ENCODE data around the gene CD59. TPM values are rescaled to one million over a fixed set of nuclear protein-coding genes. Genes with fewer than 3 reads are reported as not detected.

The CD59 gene
- total RNA-seq, 2 donors from 2014 or later: 368 to 529 TPM

- H3K9me3 ChIP-seq: no peaks in the 10 kb centered on the region
- TF ChIP-seq, protein P1, sequence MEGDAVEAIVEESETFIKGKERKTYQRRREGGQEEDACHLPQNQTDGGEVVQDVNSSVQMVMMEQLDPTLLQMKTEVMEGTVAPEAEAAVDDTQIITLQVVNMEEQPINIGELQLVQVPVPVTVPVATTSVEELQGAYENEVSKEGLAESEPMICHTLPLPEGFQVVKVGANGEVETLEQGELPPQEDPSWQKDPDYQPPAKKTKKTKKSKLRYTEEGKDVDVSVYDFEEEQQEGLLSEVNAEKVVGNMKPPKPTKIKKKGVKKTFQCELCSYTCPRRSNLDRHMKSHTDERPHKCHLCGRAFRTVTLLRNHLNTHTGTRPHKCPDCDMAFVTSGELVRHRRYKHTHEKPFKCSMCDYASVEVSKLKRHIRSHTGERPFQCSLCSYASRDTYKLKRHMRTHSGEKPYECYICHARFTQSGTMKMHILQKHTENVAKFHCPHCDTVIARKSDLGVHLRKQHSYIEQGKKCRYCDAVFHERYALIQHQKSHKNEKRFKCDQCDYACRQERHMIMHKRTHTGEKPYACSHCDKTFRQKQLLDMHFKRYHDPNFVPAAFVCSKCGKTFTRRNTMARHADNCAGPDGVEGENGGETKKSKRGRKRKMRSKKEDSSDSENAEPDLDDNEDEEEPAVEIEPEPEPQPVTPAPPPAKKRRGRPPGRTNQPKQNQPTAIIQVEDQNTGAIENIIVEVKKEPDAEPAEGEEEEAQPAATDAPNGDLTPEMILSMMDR (IDR thresholded peaks at IDR 0.05): no peak
- peaks cover 12 to 41% of the 10 kb centered on the region in 2 donors for H3K4me1 ChIP-seq (ENCODE audit: control insufficient read depth in 1 of 2, low read depth in 2 of 2)
- H3K36me3 ChIP-seq: no peaks in the 10 kb centered on the region
- H3K27me3 ChIP-seq (replicated peaks; ENCODE audit: insufficient read depth): no peaks in the 10 kb centered on the region
- H3K27ac ChIP-seq: no peak overlapping the region
- H3K4me3 ChIP-seq: no peak overlapping the region
- DNase-seq (ENCODE audit: low spot score): no peak
- no peak for ATAC-seq (ENCODE audit: insufficient number of reproducible peaks, low FRiP score, low read depth)
These were observed 39.8 kb downstream of the CD59 start for GRCh38 chr11:33696411-33696810.

DNA sequence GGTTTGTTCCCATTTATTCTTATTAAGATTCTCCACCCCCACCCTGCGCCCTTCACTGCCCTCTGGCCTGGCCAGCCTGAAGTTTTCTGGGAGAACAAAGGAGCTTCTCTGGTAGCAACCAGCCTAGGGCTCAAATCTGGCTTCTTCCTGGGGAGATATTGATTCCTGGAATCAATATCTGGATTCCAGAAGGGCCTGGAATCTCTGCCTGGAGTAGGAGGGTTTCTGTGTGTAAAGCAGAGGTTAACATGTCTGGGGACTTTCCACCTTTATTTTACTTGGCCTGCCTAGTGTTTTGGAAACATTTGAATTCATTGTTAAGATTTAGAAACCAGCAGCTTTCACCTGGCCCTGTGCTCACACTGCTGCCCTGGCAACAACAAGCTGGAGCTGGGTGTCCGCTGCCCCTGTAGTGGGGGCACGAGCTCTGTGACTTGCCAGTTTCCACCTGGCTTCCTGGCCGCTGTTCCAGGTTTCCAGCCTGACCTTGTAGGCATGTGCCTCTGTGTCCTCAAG lies 41.1 kb downstream of the CD59 start:
- H3K9me3 ChIP-seq: no peaks in the 10 kb centered on the region
- H3K4me3 ChIP-seq: no peak overlapping the region
- no peaks in the 10 kb centered on the region for H3K27me3 ChIP-seq (replicated peaks; ENCODE audit: insufficient read depth)
- peaks cover 15 to 49% of the 10 kb centered on the region in 2 donors for H3K4me1 ChIP-seq (ENCODE audit: control insufficient read depth in 1 of 2, low read depth in 2 of 2)
- no peak for ATAC-seq (ENCODE audit: insufficient number of reproducible peaks, low FRiP score, low read depth)
- no peaks in the 10 kb centered on the region for H3K36me3 ChIP-seq
- TF ChIP-seq, protein P1 (IDR thresholded peaks at IDR 0.05): no peak
- H3K27ac ChIP-seq: no peak overlapping the region
- no peak for DNase-seq (ENCODE audit: low spot score)

- Histone ChIP-seq H3K36me3 (no peaks in the 10 kb centered on the region), H3K27me3 (replicated peaks; ENCODE audit: insufficient read depth) (no peaks in the 10 kb centered on the region), H3K4me3 (no peak overlapping the region), H3K27ac (no peak overlapping the region), H3K9me3 (no peaks in the 10 kb centered on the region), H3K4me1 (ENCODE audit: control insufficient read depth in 1 of 2, low read depth in 2 of 2) (peaks cover 19 to 55% of the 10 kb centered on the region in 2 donors)
- TF ChIP-seq, protein P1 (IDR thresholded peaks at IDR 0.05): no peak
- ATAC-seq (ENCODE audit: insufficient number of reproducible peaks, low FRiP score, low read depth) (no peak), DNase-seq (ENCODE audit: low spot score) (no peak)
These were observed 41.7 kb downstream of the CD59 start for GRCh38 chr11:33694346-33695050.

GRCh38 chr11:33692541-33692940 lies 43.7 kb downstream of the CD59 start:
- Histone ChIP-seq H3K27me3 (replicated peaks; ENCODE audit: insufficient read depth) (no peaks in the 10 kb centered on the region), H3K9me3 (no peaks in the 10 kb centered on the region), H3K4me3 (peak overlapping the region; percentile 55), H3K27ac (peak overlapping the region; percentile 85 to 90), H3K36me3 (no peaks in the 10 kb centered on the region), H3K4me1 (ENCODE audit: control insufficient read depth in 1 of 2, low read depth in 2 of 2) (peaks cover 19 to 44% of the 10 kb centered on the region in 2 donors)
- ATAC-seq (ENCODE audit: insufficient number of reproducible peaks, low FRiP score, low read depth): no peak
- no peak for DNase-seq (ENCODE audit: low spot score)
- TF ChIP-seq, protein P1 (IDR thresholded peaks at IDR 0.05): no peak

GRCh38 chr11:33692013-33692504 lies 44.2 kb downstream of the CD59 start:
- TF ChIP-seq, protein P1 (IDR thresholded peaks at IDR 0.05): no peak
- Histone ChIP-seq H3K4me1 (ENCODE audit: control insufficient read depth in 1 of 2, low read depth in 2 of 2) (peaks cover 19 to 44% of the 10 kb centered on the region in 2 donors), H3K27ac (peak overlapping the region; percentile 85 to 90), H3K9me3 (no peaks in the 10 kb centered on the region), H3K4me3 (peak overlapping the region; percentile 55), H3K27me3 (replicated peaks; ENCODE audit: insufficient read depth) (no peaks in the 10 kb centered on the region), H3K36me3 (no peaks in the 10 kb centered on the region)
- DNase-seq (ENCODE audit: low spot score): no peak
- peak; percentile 63 for ATAC-seq (ENCODE audit: insufficient number of reproducible peaks, low FRiP score, low read depth)
